ENCODE results near the gene ZSCAN32.

- no peak for TF ChIP-seq POLR2A (IDR thresholded peaks at IDR 0.05)
- no peak for TF ChIP-seq CTCF (IDR thresholded peaks at IDR 0.05)
Measured at GRCh38 chr16:3356118-3356517, 44.7 kb downstream of the ZSCAN32 start.
